ENCODE data around the gene CDH26.
"Not testable (repeated sequence)": the region's sequence is repeated elsewhere in the genome, so short reads cannot be mapped to it uniquely, and the experiment has no call there.

CDH26 gene

DNA sequence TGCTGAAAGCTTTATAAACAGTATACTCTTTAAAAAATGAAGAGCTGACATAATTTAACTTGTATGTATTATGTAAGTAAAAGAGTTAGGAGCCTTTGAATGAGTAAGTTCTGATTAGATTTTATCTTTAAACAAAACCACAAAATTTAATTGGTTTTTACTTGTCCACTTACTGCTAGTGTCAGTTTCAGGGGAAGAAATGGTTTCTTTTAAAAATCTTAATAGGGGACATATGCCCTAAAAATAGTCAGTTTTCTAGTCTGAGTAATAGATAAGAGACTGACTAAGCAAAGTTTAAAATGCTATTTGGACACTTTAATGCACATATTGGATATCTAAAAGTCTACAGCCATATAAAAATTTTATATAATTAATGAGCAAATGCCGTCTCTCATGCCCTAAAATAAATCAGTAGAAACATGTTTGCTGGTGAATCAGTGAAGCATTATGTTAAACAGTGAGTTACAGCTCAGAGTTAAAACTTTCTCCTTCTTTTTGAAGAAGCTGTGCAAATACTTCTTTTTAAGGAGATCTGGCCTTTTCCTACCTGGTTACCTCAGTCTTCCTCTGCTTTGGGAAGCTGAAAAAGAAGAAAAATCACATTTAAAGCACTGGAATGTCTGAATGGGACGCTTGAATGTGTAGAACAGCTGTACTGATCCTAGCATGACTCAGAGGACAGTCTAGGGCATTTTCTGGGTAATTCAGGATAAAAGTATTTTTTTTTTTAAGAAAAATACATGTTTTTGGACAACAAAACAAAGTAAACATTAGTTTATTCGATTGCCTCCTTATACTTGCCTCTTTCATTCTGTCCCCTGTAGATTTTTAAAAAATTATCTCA is 55.3 kb downstream of the CDH26 start:
- no peak for DNase-seq

- DNase-seq = no peak
Observed at GRCh38 chr20:60016406-60016805, 58.2 kb downstream of the CDH26 start.

- DNase-seq = no peak
Observed at GRCh38 chr20:60020251-60020650, 62.0 kb downstream of the CDH26 start.

- no peak for DNase-seq
Observed at GRCh38 chr20:60021104-60021503, 62.9 kb downstream of the CDH26 start.

- DNase-seq = no peak
Observed at GRCh38 chr20:60022849-60023248, 64.6 kb downstream of the CDH26 start.

- DNase-seq = no peak
Observed at GRCh38 chr20:60024245-60024644, 66.0 kb downstream of the CDH26 start.

DNA sequence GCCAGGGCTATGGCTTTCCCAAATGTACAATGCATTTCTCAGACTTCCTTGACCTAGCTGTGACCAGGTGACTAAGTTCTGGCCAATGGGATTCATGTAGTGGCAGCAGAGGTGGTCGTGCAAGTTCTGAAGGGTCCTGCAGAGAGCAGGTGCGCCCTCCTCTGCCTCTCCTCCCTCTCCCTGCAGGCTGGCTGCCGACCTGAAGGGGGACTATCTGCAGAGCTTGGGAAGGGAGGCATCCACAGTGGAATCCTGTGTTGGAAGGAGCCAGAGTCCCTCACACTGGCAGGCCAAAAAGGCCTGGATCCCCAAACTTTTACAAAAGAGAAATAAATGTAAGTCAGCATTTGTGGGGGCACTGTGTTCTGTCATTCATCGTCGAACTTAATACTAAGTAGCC is 66.6 kb downstream of the CDH26 start:
- DNase-seq = no peak

GRCh38 chr20:60026010-60026409 is 67.8 kb downstream of the CDH26 start:
- no peak for DNase-seq

DNA sequence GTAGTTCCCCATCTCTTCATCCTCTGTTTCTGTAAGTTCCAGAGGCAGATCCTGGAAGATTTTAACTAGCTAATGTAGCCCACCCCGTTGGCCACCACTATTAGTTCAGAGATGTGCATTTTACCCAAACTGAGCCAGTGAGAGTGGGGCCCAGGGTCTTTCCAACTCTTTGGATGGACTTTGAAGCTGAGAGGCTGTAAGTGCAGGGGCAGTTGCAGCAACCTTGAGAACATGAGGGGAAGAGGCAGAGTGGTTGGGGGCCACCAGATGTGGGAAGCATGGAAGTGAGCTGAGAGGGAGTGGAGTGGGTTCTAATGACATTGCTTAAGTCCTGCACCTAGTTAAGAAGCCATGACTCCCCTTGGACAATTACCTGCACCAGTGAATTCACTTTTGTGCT is 72.2 kb downstream of the CDH26 start:
- no peak for DNase-seq

DNA sequence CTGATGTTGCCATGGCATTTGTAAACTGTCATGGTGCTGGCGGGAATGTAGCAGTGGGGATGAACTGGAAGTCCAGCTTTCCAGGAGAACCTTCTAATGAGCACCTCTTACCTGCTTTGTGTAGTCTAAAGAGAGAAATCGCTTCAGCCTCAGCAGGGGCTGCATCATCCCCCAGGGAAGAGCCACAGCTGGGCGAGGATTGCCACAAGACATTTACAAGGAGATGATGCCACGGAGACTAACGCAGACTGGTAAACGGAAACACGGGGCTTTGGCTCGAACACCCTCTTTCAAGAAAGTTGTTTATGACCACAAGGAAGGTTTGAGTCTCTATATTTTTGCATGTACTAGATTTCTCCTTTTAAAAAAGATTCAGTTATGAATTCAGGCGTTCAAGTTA is 72.9 kb downstream of the CDH26 start:
- DNase-seq = no peak

- DNase-seq = no peak
Observed at GRCh38 chr20:60034231-60035110, 76.2 kb downstream of the CDH26 start.

DNA sequence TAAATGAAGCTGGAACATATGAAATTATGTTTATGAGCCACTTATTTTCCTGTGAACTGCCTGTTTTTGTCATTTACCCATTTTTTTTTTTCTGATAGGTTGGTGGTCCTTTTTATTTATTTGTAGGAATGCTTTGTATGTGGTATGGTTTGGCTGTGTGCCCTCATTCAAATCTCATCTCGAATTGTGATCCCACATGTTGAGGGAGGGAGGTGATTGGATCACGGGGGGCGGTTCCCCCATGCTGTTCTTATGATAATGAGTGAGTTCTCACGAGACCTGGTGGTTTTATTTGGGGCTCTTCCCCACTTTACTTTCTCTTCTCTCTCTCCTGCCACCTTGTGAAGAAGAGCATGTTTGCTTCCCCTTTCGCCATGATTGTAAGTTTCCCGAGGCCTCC is 77.3 kb downstream of the CDH26 start:
- DNase-seq = no peak

DNA sequence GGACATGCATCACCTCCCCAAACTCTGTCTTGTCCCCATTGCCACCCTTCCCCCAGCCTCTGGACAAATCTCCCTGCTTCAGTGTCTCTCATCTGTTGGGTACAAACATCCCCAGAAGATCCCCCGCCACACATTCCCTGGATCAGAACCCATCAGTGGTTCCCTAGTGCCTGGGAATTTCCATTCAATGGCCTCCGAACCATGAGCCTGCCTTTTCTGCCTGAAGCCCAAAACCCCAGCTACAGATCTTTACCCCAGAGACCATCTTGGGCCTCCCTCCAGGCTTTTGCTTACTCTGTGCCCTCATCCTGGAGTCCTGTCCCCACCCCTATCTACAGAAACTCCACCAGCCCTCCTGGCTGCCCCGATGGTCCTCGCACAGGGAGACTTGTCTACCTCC is 78.1 kb downstream of the CDH26 start:
- DNase-seq = no peak

GRCh38 chr20:60036746-60037499 is 78.7 kb downstream of the CDH26 start:
- no peak for DNase-seq

DNA sequence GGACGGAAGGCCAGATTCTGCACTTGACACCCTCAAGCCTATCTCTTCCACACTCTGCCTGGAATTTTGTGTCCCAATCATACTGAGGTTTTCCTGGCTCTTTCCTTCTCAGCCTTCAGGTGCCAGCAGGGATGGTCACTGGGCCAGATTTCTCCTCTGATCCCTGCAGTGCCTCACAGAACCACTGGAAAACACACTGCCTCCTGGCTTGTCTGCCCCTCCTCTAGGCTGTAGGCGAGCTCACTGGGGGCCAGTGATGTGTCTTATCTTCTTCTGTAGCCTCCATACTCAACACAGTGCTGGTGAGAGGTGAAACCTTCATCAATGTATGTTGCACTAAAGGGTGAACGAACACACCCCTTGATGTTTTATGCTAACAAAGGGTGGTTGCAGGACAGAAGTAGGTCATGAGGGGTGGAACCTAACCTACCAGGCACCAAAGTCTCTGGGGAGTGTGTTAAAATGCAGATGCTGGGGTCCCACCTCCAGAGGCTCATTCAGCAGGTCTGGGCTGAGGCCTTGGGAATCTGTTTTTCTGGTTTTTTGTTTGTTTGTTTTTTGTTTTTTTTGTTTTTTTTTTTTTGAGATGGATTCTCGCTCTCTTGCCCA is 80.3 kb downstream of the CDH26 start:
- DNase-seq = no peak

DNA sequence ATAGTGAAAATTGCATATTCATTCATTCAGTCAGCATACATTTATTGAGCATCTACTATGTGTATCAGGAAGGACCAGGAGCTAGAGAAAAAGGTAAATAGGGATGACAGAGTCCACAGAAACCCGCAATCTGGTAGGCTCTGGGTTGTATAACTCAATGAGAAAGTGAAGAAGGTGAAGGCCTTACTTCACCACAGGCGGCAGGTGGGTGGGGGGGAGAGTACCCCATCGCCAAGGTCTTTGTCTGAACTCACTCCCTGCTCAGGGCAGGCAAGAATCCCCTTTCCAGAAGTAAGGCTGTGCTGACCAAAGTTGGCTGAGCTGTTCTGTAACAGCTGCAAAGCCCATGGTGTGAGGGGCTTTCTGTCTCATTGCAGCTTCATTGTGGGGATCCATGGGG is 81.3 kb downstream of the CDH26 start:
- DNase-seq = no peak

GRCh38 chr20:60040471-60041162 is 82.4 kb downstream of the CDH26 start:
- no peak for DNase-seq

DNA sequence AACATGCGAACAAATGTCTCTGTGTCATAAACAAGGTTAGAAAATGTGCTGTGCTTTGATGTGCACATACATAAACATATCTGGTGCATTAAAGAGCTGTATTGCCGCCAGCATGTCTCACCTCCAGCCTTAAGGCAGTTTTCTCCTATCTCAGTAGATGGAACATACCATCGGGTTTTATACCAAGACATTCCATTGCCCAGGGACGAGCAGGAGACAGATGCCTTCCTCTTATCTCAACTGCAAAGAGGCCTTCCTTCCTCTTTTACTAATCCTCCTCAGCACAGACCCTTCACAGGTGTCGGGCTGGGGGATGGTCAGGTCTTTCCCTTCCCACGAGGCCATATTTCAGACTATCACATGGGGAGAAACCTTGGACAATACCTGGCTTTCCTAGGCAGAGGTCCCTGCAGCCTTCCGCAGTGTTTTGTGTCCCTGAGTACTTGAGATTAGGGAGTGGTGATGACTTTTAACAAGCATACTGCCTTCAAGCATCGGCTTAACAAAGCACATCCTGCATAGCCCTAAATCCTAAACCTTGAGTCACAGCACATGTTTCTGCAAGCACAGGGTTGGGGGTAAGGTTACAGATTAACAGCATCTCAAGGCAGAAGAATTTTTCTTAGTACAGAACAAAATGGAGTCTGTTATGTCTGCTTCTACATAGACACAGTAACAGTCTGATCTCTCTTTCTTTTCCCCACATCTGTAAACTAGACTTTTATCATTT is 83.4 kb downstream of the CDH26 start:
- not testable (repeated sequence) for DNase-seq

DNA sequence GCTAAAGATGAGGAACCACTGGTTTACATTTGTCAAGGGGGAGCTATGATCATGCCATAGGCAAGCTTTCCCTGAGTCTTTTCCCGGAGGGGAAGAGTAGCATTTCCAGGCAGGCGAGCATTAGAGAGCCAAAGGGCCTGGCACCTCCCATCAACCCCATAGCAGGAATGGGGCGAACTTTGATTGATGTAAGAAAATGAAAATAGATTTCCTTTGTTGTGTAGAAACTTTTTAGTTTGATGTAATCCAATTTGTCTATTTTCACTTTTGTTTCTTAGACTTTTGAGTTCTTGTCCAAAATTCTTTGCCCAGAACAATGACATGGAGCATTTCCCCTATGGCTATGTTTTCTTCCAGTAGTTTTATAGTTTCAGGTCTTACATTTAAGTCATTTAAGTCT is 85.2 kb downstream of the CDH26 start:
- no peak for DNase-seq

DNA sequence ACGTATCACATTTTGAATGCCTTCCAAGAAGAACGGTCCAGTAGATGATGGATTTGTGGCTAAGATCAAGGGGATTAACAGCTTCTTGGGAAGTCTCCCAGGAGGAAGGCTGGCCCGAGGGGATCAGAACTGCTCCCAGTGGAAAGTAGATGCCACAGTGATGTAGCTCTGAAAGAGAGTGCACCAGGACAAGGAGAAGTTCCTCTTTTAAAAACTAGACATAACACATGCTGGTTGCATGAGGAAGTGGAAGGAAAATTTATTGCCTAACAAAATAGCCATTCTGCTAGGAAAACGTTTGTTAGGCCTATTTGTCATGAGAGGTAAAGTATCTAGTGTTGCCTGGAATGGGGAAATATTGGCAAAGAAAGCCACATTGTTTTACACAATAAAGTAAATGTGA is 87.8 kb downstream of the CDH26 start:
- no peak for DNase-seq

DNA sequence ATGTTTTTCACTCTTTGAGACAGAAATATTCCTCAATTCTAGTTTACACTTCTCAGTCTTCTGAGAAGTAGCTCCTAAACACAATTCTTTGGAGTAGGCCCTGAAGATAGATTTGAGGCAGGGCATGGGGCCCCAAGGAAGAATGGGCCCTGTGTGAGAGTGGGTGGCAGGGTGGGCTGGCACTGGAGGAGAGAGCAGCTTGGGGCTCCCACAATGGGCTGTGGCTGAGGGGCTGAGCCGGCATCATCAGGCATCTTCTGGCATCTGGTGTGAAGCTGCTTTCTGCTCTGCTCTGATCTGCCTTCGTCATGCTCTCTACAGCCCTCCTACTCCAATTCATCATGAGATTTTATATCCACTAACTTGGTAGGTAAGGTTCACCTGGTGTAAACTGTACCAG is 88.2 kb downstream of the CDH26 start:
- no peak for DNase-seq
